ENCODE measurements around the gene GRIK4.

The GRIK4 gene

DNA sequence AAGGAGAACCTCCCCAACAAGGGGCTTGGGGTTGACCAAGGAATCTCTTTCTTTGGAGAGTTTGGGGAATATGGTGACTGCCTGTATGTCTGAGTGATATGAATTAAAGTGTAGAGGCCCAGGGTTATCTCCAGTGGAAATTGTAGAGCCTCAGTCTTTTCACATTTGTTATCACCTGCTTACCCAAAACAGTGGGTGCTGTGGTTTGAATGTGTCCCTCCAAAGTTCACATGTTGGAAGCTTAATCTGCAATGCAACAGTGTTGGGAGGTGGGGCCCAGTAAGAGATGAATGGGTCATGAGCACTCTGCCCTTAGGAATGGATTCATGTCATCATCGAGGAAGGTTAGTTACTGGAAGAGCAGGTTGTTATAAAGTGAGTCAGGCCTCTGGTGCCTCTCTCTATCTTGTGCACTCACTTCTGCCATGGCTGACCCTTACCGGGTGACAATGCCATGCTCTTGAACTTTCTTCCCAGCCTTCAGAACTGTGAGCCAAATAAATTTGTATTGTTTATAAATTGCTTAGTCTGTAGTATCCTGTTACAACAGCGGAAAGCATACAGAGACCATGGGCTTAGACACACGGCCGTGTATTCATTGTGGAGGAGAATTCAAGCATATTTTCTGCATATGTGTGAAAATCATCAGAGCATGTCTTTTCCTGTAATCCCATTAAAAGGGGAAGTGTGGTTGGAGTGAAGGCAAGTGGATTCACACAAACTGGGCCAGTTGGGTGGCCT lies 398.3 kb downstream of the GRIK4 start:
- DNase-seq (ENCODE audit: low read depth), result no peak
- no peak overlapping the region for H3K4me3 ChIP-seq (ENCODE audit: low read depth, low read length)
- TF ChIP-seq, protein P1, sequence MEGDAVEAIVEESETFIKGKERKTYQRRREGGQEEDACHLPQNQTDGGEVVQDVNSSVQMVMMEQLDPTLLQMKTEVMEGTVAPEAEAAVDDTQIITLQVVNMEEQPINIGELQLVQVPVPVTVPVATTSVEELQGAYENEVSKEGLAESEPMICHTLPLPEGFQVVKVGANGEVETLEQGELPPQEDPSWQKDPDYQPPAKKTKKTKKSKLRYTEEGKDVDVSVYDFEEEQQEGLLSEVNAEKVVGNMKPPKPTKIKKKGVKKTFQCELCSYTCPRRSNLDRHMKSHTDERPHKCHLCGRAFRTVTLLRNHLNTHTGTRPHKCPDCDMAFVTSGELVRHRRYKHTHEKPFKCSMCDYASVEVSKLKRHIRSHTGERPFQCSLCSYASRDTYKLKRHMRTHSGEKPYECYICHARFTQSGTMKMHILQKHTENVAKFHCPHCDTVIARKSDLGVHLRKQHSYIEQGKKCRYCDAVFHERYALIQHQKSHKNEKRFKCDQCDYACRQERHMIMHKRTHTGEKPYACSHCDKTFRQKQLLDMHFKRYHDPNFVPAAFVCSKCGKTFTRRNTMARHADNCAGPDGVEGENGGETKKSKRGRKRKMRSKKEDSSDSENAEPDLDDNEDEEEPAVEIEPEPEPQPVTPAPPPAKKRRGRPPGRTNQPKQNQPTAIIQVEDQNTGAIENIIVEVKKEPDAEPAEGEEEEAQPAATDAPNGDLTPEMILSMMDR (IDR thresholded peaks at IDR 0.05; ENCODE audit: low read depth, low read length, missing control alignments), result no peak

DNA sequence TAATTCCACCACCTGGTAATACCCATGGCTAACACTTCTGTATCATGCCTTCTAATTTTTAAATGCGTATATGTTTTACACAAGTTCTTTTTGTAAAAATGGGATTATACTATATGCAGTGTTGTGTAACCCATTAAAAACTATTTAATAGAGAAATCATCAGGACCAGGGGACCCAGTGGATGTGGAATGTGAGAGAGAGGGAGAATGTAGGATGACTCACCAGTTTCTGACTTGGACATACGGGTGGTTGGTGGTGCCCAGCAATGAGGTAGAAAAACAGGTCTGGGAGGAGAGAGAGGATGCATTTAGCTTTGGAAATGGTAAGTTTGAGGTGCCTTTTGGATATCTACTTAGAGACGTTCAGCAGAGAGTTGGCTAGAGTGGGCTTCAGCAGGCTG lies 400.4 kb downstream of the GRIK4 start:
- no peak overlapping the region for H3K4me3 ChIP-seq (ENCODE audit: low read depth, low read length)
- no peak for DNase-seq (ENCODE audit: low read depth)
- TF ChIP-seq, protein P1 (IDR thresholded peaks at IDR 0.05; ENCODE audit: low read depth, low read length, missing control alignments), result no peak

GRCh38 chr11:120912504-120912903 lies 401.0 kb downstream of the GRIK4 start:
- TF ChIP-seq, protein P1 (IDR thresholded peaks at IDR 0.05; ENCODE audit: low read depth, low read length, missing control alignments), result peak; percentile 48
- H3K4me3 ChIP-seq (ENCODE audit: low read depth, low read length), result no peak overlapping the region
- DNase-seq (ENCODE audit: low read depth), result no peak

DNA sequence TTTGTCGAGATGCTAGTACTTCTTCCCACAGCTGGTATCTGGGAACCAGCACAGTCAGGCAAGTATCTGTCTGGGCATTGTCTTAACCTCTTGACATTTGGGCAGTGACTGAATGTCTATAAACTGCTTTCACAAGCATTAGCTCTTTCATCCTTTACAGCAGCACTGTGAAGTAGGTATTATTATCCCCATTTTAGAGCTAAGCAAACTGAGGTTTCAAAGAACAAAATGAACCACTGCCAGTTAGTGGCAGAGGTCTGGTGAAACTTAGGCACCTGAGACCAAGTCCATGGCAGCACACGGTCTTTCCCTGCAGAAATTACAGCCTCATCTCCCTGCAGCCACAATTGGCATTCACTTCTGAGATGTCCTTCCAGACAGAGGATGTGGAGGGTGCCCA lies 401.4 kb downstream of the GRIK4 start:
- no peak for DNase-seq (ENCODE audit: low read depth)
- H3K4me3 ChIP-seq (ENCODE audit: low read depth, low read length), result no peak overlapping the region
- TF ChIP-seq, protein P1 (IDR thresholded peaks at IDR 0.05; ENCODE audit: low read depth, low read length, missing control alignments), result no peak

GRCh38 chr11:120914021-120914420 lies 402.5 kb downstream of the GRIK4 start:
- no peak overlapping the region for H3K4me3 ChIP-seq (ENCODE audit: low read depth, low read length)
- TF ChIP-seq, protein P1 (IDR thresholded peaks at IDR 0.05; ENCODE audit: low read depth, low read length, missing control alignments), result no peak
- no peak for DNase-seq (ENCODE audit: low read depth)

DNA sequence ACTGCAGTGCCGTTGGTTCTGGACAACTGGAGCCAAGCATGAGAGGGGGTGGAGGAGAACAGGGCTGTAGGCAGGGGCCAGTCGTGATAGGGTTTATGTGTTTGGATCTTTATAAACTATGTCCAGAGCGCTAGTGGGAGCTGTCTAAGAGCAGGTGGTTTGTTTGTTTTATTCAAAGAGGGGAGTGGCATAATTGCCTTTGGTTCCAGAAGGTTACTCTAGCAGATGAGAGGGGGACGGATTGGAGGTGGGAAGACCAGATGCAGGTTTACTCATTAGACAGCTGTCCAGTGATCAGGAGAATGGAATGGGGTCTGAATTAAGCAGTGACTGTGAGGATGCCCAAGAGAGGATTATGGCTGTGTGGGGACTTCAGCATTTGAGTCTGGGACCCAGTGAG lies 403.1 kb downstream of the GRIK4 start:
- H3K4me3 ChIP-seq (ENCODE audit: low read depth, low read length), result no peak overlapping the region
- DNase-seq (ENCODE audit: low read depth), result no peak
- TF ChIP-seq, protein P1 (IDR thresholded peaks at IDR 0.05; ENCODE audit: low read depth, low read length, missing control alignments), result no peak
